ENCODE results near the gene MAPK14. TPM values are rescaled to one million over a fixed set of nuclear protein-coding genes. Genes with fewer than 3 reads are reported as not detected.
A peak's percentile ranks its signal among the peaks of the same experiment; 100 is the strongest.
"Not testable (repeated sequence)": the region's sequence is repeated elsewhere in the genome, so short reads cannot be mapped to it uniquely, and the experiment has no call there.

MAPK14 gene
- total RNA-seq, 1 experiment from 2014 or later, result 37.6 TPM

DNA sequence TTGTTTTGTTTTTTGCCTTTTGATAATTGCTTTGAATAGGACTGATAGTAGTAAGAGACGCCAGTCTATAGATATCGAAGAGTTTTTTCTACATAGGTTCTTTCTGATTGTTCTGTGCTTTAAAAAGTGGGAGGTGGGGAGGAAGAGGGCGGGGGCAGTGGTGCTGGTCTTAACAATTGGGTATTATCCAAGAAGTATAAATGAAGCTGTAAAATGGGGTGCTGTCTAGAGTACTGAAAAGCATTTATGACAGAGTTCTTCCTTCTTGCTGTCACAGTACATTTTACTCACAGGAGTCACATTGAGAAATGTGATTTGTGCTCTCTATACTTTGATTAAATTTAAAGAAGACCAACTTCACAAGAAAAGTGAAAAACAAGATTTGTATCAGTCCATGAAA is 41.0 kb downstream of the MAPK14 start:
- DNase-seq (ENCODE audit: low spot score), result no peak

DNA sequence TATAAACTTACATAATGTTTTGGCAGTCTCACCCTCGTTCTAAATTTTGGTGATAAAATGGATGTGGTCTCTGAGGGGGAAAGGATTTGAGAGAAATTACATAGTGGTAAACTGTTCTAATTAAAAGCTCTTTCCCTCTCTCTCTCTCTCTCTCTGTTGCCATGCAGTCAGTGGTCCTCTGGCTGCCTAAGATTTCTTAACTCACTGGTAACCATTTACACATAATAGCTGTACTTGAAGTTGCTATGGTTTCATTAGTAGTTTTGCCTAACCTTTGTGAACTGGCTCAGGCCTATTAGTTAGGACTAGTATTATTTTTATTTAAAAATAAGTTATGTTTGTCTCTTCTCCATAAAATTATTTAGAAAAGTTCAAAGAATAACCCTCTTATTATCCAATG is 42.0 kb downstream of the MAPK14 start:
- no peak for DNase-seq (ENCODE audit: low spot score)

DNA sequence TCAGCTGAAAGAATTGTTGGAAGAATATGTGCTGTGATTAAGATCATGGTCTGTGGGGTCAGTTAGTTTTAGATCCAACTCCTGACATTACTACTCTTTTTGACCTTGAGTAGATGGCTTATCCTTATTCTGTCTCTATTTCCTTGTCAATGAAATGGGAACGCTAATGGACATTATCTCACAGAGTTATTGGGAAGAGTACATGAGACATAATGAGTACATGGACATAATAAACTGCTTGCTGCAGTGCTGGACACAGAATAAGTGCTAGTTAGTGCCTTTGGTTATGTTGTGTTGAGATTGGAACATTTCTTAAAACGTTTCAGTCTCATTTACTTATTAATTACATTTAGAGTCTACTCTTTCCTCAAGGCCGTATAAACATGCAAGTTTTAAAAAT is 42.6 kb downstream of the MAPK14 start:
- no peak for DNase-seq (ENCODE audit: low spot score)

DNA sequence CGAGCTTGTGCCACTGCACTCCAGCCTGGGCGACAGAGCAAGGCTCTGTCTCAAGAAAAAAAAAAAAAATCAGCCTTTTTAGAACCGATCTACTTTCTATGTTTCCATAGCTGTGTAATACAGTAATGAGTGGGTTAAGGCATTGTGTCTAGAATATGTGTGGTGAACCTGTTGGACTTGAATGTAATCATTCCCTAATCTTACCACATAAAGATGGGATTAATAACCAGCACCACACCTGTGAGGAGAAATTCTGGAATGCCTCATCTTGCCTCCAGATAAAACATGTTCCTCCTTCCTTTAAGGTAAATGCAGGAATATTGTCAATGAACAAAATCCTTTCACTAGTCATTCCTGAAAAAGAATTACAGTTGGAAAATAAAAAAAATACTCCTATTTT is 43.7 kb downstream of the MAPK14 start:
- DNase-seq (ENCODE audit: low spot score), result no peak

DNA sequence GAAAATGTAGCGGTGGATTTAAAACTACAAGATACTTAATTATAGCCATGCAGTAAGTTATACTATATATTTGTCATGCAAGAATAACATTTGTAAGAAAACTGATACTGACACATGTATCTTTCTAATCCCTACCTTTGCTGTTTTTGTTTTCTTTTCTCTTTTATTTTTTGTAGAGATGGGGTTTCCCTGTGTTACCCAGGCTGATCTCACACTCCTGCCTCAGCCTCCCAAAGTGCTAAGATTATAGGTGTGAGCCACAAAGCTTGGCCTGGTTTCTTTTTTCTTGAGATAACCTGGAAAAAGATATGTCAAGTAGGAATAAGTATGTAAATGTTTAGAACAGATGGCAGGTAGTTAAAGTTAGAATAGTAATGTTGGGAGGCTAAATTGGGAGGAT is 44.1 kb downstream of the MAPK14 start:
- DNase-seq (ENCODE audit: low spot score), result no peak

DNA sequence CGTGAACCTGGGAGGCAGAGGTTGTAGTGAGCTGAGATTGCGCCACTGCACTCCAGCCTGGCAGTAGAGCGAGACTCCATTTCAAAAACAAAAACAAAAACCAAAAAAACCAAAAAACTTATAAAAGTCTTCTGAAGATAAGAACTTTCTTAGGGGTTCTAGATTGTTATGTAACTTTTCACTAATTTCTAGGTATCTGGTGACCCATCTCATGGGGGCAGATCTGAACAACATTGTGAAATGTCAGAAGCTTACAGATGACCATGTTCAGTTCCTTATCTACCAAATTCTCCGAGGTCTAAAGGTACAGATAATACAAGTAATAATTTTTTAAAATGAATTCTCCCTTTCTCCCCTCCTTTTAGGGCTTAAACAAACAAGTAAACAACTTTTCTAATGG is 45.1 kb downstream of the MAPK14 start:
- DNase-seq (ENCODE audit: low spot score), result no peak

DNA sequence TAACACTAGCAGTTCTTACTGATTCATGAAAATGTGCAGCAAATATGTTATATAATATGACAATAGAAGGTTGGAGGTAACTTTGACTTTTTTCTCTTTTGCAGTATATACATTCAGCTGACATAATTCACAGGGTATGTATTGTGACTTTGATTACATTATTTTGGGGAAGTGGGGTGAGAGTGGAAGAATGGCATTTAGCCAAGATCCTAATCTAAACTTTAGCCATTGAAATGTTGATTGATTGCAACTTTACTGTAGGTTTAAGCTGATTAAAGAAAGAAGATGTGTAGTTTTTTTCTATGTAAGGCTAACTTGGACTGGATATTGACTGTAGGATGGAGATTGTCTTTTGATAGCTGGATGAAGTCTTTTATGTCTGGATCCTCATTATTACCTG is 46.0 kb downstream of the MAPK14 start:
- DNase-seq (ENCODE audit: low spot score), result no peak

DNA sequence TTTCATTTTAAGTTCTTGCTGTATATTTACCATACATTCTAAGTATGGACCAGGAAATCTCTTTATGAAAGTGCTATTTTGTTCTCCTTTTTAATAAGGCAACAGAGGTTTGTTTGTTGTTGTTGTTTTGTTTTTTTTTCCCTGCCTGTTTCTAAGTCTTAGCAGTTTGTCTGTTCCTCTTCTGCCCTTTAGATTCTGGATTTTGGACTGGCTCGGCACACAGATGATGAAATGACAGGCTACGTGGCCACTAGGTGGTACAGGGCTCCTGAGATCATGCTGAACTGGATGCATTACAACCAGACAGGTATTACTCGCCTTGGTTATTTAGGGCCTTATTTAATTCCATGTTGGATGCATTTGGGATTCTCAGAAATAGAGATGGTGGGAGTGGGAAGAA is 48.0 kb downstream of the MAPK14 start:
- no peak for DNase-seq (ENCODE audit: low spot score)

DNA sequence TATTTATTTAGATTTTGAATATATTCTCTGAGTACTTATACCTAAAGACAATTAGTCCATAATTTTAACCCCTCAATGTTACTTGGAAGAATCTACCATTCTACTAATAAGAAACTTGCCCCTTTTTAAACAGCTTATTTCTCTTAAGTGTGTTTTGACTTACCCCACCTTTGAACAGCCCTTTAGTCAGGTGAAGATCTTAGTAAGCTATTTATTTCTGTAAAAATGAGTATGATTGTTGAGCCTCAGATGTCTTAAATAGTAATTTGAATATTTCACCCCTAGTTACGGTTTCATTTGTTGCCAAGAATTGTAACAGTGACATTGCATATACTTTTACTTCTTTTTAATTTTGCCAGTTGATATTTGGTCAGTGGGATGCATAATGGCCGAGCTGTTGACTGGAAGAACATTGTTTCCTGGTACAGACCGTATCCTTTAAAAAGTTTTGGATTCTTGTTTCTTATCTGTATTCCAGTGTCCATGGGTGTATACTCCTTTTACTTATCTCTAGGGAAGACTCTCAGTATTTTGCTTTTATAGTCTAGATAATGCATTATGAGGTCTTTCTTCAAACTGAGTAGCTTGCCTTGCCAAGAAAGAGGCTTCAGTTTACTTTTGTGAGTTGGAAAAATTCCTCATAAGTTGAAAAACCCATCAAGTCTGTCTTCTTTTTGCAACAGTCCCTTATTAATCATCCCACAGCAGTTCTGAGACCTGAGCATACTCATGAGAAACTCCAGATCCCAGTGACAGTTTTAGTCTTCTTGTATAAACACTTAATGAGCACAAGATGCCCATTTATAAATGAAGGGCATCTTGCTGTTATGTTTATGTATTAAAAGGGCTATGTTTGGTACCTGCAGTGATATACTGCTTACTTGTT is 48.8 kb downstream of the MAPK14 start:
- DNase-seq (ENCODE audit: low spot score), result no peak

DNA sequence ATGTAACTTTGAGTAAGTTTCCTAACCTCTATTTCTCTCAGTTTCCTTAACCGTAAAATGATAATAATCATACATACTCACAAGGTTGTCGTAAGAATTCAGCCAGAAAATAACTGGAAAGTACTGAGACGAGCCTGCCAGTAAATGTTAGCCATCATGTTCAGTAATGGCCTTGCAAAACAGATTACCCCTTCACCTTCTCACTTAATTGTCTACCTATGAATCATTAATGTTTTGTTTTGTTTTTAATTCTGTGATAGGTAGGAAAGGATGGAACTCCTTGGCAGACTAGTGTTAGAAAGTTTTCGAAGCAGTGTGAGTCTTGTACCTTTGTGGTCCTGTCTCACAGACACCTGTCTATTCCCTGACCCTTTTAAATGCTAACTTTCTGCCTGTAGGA is 50.6 kb downstream of the MAPK14 start:
- no peak for DNase-seq (ENCODE audit: low spot score)

DNA sequence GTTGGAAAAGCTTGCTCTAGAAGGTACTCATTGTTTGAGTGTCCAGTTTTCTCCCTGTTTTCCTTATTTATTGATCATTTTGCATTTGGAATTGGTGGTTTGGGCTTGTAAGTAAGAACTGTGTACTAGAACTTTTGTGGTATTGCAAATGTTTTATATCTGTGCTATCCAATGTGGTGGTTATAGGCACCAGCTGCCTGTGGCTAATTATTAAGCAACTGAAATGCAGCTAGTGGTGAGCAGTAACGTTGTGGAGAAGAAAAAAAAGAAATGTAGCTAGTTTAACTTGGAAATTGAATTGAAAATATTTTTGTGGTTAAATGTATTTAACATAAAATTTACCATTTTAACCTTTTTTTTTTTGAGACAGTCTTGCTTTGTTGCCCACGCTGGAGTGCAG is 52.0 kb downstream of the MAPK14 start:
- DNase-seq (ENCODE audit: low spot score), result no peak

DNA sequence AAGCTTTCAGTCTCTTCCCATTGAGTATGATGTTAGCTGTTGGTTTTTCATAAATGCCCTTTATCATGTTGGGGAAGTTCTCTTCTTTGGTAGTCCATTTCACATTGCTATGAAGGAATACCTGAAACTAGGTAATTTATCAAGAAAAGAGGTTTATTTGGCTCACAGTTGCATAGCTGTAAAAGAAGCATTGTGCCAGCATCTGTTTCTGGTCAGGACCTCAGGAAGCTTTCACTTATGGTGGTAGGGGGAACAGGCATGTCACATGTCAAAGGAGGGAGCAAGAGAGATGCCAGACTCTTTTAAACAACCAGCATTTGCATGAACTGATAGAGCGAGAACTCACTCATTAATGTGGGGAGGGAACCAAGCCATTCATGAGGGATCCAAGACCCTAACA is 54.7 kb downstream of the MAPK14 start:
- DNase-seq (ENCODE audit: low spot score), result no peak

DNA sequence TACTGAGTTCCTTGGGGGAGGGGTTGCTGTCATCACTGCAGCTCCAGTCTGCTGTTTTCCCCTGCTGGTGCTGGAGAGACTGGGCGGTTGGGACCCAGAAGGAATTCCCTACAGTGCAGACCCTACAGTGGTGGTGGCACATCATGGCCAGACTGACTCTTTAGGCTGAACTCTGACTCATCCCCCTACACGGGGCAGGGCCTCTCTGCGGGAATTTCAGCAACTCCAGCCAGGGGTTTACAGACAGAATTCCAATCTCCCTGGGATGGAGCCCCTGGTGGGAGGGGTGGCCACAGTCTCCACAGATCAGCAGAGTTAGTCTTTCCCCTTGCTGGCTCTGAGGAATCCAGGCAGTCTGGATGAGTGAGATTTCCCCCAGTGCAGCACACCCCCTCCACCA is 55.8 kb downstream of the MAPK14 start:
- no peak for DNase-seq (ENCODE audit: low spot score)

DNA sequence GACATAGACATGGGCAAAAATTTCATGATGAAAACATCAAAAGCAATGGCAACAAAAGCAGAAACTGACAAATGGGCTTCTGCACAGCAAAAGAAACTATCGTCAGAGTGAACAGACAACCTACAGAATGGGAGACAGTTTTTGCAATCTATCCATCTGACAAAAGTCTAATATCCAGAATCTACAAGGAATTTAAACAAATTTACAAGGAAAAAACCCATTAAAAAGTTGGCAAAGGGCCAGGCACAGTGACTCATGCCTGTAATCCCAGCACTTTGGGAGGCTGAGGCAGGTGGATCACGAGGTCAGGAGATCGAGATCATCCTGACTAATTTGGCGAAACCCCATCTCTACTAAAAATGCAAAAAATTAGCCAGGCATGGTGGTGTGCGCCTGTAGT is 60.6 kb downstream of the MAPK14 start:
- DNase-seq (ENCODE audit: low spot score), result not testable (repeated sequence)

DNA sequence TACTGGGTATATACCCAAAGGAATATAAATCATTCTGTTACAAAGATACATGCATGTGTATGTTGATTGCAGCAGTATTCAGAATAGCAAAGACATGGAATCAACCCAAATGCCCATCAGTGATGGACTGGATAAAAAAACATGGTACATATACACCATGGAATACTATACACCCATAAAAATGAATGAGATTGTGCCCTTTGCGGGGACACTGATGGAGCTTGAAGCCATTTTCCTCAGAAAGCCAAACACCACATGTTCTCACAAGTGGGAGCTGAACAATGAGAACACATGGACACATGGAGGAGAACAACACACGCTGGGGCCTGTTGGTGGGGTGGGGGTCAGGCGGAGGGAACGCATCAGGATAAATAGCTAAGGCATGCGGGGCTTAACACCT is 61.4 kb downstream of the MAPK14 start:
- no peak for DNase-seq (ENCODE audit: low spot score)

DNA sequence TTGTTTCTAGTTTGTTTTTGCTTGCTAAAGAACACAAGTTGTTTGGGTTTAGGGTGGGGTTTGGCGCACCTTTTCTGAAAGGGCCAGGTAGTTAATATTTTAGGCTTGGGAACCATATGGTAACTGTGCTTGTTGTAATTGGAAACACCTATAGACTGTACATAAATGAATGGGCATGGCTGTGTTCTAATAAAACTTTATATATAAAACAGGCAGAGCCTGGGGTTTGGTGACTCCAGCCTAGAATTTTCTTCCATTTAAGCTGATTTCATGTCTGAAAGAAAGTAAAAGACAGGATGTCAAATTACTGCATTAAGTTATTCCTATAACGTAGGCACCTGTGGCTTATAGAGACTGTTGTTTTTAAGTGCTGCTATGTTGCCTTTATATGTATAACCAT is 66.6 kb downstream of the MAPK14 start:
- no peak for DNase-seq (ENCODE audit: low spot score)

DNA sequence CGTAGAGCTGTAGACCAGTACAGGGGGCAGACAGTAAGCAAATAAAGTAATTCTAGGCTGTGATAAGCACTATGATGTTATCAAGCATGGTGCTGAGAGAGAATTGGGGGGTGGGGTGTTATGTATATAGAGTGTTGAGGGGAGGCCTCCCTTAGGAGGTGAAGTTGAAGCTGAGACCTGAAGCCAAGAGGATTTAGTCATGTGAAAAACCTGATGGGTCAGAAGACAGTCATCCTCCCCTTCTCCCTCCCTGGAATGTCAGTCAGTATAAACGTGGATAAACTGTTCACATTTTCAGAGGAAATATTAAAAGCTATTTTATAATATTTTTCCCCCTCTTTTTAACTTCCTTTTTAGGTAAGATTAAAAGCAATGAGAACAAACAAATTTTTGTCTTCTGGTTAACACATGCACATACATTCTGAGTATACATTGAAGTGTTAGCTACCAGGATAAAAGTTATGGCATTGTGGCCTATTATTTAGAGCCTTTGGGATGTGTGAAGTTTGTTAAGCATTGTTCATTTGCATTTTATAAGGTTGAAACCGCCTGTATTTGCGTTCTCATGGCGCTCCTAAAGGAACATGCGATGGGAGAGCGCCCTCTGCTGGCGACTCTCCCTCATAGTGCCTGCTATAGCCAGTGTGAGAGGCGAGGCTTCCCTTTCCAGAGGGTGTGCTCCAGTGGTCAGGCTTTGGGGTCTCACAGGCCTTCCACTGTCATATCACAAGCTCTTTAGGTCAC is 67.3 kb downstream of the MAPK14 start:
- peak; percentile 56 for DNase-seq (ENCODE audit: low spot score)

DNA sequence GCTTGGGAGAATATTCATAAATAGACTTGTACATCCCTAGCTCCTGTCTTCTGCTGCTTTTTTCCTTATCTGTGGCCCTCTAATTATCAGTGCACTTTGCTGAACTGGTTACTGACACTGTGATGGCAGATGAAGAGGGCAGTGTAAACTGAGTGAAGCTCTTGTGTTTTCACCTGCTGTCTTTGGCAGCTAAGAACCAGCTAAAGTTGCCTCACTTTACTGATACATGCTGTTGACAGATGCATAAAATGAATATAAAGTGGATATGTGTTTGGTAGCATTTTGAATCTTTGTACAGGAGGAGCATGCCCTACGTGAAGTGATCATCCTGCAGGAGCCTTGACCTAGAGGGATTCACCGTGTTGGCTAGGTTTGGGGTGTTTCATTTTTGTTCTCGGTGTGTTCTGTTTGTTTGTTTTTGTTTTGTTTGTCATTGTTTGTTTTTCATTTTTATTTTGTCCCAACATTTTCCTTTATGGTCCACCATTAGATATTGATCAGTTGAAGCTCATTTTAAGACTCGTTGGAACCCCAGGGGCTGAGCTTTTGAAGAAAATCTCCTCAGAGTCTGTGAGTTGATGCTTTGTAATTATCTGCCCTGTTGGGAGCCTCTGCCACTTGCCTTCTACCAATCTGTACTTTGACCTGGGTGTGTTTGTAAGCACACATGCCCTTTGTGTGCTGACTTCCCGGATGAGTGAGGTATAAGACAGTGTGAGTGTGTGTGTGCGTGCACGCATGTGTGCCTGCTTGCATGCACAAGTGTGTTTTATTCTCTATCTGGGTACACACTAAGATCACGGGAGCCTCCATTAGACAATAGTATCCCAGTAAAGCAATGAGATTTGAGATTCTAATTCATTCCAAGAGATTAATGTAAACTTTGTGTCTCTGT is 68.1 kb downstream of the MAPK14 start:
- DNase-seq (ENCODE audit: low spot score), result no peak

DNA sequence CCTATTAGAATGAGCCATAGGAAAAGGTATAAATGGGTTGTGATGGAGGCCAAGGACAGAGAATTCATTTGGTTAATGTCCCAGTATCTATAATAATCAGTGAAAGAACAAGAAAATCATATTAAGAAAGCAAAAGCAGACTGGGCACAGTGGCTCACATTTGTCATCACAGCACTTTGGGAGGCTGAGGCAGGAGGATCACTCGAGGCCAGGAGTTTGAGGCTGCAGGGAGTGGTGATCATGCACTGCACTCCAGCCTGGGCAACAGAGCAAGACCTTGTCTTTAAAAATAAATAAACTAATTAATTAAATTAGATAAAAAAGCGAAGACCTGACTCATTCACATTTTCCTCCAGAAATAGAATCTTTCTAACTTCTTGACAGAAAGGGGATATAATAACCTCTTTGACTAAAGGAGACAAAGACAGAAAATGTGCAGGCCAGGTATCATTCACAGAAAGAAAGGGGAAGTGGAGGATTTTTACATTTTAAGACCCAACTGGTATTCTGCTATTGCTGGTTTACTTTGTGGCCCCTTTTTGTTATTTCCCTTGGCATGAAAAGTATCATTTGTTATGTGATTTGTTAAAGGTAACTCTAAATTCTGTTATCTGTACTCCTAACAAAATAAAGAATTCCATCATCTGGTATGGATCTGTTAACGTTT is 70.8 kb downstream of the MAPK14 start:
- no peak for DNase-seq (ENCODE audit: low spot score)

DNA sequence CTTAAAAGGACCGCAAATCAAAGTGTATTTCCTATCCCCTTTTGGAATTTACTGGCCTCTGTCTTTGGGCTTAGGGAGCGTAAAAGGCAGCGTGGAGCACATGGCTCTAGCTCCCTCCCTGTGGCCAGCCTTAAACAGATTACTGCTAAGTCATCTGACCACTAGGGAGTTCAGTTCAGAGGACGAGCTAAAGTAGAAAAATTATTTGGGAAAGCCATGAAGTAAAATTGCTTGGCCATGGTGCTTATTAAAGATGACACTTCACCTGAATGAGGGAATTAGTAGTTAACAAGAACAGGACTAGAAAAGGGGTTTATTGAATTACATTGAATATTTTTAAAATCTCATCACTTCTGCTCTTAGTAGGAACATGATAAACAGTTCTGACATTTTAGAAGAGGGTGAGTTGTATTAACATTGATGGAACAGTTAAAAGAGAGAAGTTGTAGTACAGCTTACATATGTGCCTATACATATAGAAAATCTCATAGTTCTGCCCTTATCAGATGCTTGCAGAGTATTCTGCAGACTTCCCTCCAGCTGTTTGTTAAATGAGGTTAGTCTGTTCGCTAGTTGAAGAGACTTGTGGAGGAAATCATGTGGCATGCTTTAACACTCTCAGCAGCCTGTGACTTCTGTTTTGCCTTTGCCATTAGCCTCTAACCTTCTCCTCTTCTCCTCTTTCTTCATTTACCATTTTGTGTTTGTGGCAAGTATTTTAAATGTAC is 71.5 kb downstream of the MAPK14 start:
- no peak for DNase-seq (ENCODE audit: low spot score)

DNA sequence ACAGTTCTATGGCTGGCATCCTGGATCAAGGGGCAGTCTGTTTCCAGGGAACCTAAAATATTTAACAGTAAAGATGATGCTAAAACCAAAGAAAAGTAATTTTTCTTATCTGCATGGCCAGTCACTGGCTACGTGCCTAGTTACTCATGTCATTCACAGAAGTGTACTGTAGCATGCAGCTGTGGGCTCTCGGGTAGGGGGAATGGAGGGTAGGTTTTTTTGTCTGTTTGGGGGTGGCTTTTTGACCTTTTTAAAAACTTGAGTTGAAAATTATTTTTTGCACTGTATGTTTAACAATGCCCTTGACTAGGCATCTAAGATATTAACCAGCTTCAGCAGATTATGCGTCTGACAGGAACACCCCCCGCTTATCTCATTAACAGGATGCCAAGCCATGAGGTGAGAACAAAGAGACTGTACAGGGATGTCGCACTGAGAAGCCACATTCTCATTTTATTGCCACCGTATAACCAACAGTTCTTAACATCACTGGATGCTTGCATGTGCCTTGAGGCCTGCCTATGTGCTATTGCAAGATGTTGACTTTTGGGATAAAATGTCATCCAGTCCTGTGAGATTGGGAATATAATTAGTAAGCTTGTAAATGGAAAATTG is 72.4 kb downstream of the MAPK14 start:
- no peak for DNase-seq (ENCODE audit: low spot score)

Data from H4 (cell line).